HG02588 (cell line): Measurements from ENCODE around the gene ZNF862.
"Not testable (repeated sequence)": the region's sequence is repeated elsewhere in the genome, so short reads cannot be mapped to it uniquely, and the experiment has no call there.

Source experiments
- ATAC-seq: cut with Tn5 transposase; IDR thresholded peaks from one replicate; pipeline ENCODE4 v1.9.1; 2021; ENCODE audit warnings: mild to moderate bottlenecking, moderate library complexity; ENCODE audit not compliant: unreplicated experiment

ZNF862 gene

GRCh38 chr7:149823631-149824199, 14.5 kb upstream of the ZNF862 start:
- no peak for ATAC-seq

- no peak for ATAC-seq
Measured at GRCh38 chr7:149824301-149824741, 13.9 kb upstream of the ZNF862 start.

GRCh38 chr7:149824748-149825566, 13.2 kb upstream of the ZNF862 start:
- ATAC-seq = no peak

- no peak for ATAC-seq
Measured at GRCh38 chr7:149825567-149826343, 12.4 kb upstream of the ZNF862 start.

GRCh38 chr7:149826344-149827088, 11.7 kb upstream of the ZNF862 start:
- no peak for ATAC-seq

- ATAC-seq = no peak
Measured at GRCh38 chr7:149827089-149827981, 10.8 kb upstream of the ZNF862 start.

- ATAC-seq = no peak
Measured at GRCh38 chr7:149828357-149829309, 9.5 kb upstream of the ZNF862 start.

- ATAC-seq = not testable (repeated sequence)
Measured at GRCh38 chr7:149830527-149830926, 7.6 kb upstream of the ZNF862 start.

- no peak for ATAC-seq
Measured at GRCh38 chr7:149830997-149831740, 7.0 kb upstream of the ZNF862 start.

GRCh38 chr7:149831741-149832219, 6.4 kb upstream of the ZNF862 start:
- no peak for ATAC-seq

GRCh38 chr7:149832332-149833041, 5.7 kb upstream of the ZNF862 start:
- no peak for ATAC-seq

- no peak for ATAC-seq
Measured at GRCh38 chr7:149833495-149834130, 4.6 kb upstream of the ZNF862 start.

GRCh38 chr7:149834601-149835000, 3.6 kb upstream of the ZNF862 start:
- no peak for ATAC-seq

- no peak for ATAC-seq
Measured at GRCh38 chr7:149836434-149836833, 1.7 kb upstream of the ZNF862 start.

- no peak for ATAC-seq
Measured at GRCh38 chr7:149837564-149838223, 481 bp upstream of the ZNF862 start.

- ATAC-seq = no peak
Measured at GRCh38 chr7:149838992-149839408, 825 bp downstream of the ZNF862 start.
